ENCODE measurements around the gene ATCAY.
A peak's percentile ranks its signal among the peaks of the same experiment; 100 is the strongest.
"Not testable (repeated sequence)": the region's sequence is repeated elsewhere in the genome, so short reads cannot be mapped to it uniquely, and the experiment has no call there.

ATCAY gene

DNA sequence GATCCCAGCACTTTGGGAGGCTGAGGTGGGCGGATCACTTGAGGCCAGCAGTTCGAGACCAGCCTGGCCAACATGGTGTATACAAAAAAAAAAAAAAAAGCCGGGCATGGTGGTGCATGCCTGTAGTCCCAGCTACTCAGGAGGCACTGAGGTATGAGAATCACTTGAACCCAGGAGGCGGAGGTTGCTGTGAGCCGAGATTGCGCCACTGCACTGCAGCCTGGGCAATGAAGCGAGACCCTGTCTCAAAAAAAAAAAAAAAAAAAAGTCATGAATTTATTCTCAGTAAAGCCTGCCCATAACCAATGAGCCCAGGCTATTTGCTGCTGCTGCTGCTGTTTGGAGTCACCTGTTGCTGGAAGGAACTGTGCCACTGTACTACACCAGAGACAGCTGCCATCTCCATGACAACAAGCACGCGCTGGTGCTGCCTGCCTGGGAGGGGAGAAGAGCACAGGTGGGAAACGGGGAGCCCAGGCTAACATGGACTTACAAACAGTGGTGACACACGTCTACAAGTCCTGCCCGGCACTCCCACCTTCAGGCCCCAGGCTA lies 23.0 kb upstream of the ATCAY start:
- no peak for DNase-seq

GRCh38 chr19:3860499-3860898 lies 20.0 kb upstream of the ATCAY start:
- no peak for DNase-seq

- no peak for DNase-seq
Measured at GRCh38 chr19:3862826-3863500, 17.5 kb upstream of the ATCAY start.

- DNase-seq = no peak
Measured at GRCh38 chr19:3863648-3864047, 16.8 kb upstream of the ATCAY start.

- DNase-seq = no peak
Measured at GRCh38 chr19:3866910-3867638, 13.4 kb upstream of the ATCAY start.

GRCh38 chr19:3867971-3868769 lies 12.3 kb upstream of the ATCAY start:
- DNase-seq = no peak

DNA sequence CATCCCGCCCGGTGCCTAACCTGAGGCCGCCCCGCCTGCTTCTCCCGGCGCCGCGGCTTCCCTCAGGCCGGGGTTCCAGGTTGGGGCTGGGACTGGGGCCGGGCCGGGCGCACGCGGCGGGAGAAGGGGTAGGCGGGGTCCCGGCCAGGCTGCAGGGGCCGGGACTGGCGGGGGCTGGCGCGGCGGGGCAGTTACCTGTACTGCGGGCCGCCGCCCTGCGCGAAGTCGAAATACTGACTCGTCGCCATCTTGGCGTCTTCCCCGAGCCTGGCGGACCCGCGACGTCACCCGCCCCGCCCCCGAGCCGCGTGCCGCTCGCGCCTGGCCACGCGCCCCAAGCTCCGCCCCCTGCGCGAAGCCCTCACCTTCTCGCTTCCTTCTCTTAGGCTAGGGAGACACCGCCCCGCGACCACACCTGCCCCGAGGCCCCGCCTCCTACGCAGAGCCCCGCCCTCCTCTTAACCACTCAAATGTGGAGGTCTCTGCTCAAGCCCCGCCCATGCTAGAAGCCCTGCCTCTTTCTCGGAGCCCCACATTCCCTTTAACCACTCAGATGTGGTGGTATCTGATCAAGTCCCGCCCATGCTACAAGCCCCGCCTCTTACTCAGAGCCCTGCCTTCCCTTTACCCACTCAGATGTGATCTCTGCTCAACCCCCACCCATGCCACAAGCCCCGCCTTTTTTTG lies 11.6 kb upstream of the ATCAY start, which contains the start of gene ZFR2:
Gene ZFR2, minus strand, starts transcription at position 269 of the 687 bp plus-strand sequence. Its CDS starts 21 bp downstream, at position 248.
- DNase-seq = peak; percentile 42

DNA sequence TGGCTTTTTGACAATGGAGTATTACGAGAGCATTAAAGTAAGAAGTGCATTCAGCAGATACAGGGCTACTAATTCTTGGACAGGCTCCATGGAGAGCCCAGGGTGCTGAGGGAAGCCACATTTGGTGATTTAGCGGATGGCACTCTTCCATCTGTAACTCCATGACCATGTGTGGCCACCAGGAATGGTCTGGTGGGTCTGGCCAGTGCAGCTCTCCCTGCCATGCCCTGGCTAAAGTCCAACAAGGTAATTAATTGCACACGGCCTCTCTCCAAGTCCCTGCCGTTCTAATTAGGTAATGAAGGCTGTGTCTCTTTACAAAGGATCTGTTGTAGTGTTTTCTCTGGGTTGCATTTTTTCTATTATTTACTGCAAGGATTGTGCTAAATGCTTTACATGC lies 7.3 kb upstream of the ATCAY start:
- no peak for DNase-seq

- DNase-seq = not testable (repeated sequence)
Measured at GRCh38 chr19:3874695-3875094, 5.8 kb upstream of the ATCAY start.

DNA sequence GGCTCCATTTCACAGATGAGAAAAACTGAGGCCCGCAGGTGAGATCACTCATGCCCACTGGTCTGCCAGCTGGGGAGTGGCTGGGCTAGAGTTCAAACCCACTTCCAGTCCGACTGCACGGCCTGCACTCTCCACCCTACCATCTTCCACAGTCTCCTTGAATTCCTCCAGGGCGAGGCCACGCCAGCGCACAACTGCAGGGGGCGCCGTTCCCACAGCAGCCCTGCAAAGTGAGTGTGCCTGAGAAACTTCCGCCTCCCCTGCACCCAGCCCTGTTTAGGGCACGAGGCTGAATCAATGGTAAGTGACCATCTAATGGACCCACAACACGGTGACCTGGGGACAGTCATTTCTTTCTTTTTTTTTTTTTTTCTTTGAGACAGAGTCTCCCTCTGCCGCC lies 829 bp upstream of the ATCAY start:
- DNase-seq = no peak

DNA sequence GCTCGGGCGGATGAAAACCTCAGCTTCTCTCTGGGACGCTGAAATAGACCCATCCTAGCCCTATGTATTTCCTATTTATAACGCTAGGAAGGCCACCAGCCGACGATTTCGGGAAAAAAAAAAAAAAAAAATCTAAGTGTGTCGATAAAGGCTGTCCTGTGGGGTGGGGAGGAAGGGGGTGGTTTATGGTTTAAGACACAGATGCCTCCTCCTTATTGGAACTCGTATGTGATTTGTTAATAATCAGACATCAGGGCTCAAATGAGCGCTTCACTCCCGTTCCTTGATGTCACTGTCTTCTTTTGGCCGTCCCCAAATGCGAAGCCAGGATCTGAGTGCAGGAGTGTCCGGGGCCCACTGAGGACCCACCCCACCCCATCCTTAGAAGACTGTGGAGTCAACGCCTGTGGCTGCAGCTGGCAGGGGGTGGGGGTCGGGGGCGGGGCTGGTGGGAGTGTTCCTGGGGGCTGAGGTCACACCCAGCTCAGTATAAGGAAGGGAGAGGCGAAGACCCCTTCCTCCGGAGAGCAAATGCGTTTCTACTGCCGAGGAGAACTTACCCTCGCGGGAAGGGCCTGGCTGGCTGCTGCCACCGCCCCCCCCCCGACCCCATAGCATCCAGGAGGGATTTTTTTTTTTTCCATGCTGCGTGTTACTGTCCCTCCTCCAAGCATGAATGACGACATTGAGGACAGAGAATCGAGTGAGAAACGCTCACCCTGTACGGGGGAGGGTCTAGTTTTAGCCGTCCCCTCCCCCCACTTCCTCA lies 971 bp downstream of the ATCAY start:
- DNase-seq = peak; percentile 54

DNA sequence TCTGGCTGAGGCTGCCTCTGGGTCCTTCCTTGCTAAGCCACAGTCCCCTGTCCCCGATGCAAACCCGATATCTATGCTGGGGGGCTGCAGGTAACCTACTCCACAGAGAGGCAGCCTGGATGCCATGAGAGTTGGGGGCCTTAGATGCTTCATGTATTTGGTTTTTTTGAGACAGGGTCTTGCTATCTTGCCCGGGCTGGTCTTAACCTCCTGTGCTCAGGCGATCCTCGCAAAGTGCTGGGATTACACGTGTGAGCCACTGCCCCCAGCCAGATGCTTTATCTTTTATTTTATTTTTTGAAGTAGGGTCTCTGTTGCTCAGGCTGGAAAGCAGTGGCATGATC lies 1.5 kb downstream of the ATCAY start:
- DNase-seq = no peak

GRCh38 chr19:3890591-3890990 lies 10.1 kb downstream of the ATCAY start:
- no peak for DNase-seq

GRCh38 chr19:3893509-3894179 lies 13.2 kb downstream of the ATCAY start:
- DNase-seq = no peak

DNA sequence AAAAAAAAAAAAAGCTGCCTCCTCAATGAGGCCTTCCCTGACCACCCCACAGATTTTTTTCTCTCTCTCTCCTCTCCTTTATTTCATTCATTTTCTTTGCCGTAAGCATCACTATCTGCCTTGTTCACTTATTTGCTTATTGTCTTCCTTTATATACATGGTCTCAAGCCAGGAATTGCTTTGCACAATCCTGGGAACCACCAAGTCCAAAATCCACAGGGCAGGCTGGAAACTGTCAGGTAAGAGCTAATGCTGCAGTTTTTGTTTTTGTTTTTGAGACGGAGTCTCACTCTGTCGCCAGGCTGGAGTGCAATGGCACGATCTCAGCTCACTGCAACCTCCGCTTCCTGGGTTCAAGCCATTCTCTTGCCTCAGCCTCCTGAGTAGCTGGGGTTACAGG lies 14.5 kb downstream of the ATCAY start:
- not testable (repeated sequence) for DNase-seq

GRCh38 chr19:3895788-3896187 lies 15.3 kb downstream of the ATCAY start:
- no peak for DNase-seq

DNA sequence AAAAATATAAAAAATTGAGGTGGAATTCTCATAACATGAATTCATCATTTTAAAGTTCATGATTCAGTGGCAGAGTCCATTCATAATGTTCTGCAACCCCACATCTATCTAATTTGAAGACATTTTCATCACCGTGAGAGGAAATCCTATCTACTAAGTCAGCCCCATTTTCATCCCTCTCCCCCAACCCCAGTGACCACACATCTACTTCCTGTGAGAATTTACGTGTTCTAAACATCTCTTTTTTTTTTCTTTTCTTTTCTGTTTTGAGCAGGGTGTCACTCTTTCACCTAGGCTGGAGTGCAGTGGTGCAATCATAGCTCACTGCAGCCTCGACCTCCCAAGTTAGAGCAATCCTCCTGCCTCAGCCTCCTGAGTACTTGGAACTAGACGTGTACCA lies 17.5 kb downstream of the ATCAY start:
- peak; percentile 18 for DNase-seq

- no peak for DNase-seq
Measured at GRCh38 chr19:3898426-3898825, 17.9 kb downstream of the ATCAY start.

DNA sequence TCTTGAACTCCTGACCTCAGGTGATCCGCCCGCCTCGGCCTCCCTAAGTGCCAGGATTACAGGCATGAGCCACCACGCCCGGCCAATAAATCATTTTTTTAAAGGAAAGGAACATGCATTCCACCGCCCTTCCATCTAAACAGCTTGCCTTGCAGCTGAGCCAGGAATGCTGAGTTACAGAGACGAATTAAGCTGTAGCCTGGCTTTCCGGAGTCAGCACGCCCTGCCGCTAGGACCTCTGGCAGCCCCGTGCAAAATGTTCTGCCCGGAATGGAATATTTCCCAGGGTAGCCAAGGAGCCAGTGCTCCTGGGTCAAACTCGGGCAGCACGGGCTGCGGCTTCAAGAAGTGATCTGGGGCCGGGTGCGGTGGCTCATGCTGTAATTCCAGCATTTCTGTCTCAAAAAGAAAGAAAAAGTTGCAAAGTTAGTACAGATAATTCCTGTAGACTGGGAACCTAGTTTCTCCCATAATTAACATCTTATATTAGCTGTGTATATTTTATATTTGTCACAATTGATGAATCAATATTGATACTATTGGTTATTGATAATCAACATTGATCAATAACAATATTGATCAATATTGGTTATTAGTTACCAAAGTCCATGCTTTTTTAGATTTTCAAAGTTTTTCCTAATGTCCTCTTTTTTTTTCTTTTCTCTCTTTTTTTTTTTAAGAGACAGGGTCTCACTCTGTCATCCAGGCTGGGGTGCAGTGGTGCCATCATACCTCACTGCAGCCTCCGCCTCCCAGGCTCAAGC lies 19.2 kb downstream of the ATCAY start:
- DNase-seq = no peak

GRCh38 chr19:3902317-3902973 lies 22.0 kb downstream of the ATCAY start:
- DNase-seq = no peak
